HG03442 (cell line): ENCODE results near the gene CFAP61.
"Not testable (repeated sequence)": the region's sequence is repeated elsewhere in the genome, so short reads cannot be mapped to it uniquely, and the experiment has no call there.

Source experiments
- ATAC-seq: cut with Tn5 transposase; IDR thresholded peaks from one replicate; pipeline ENCODE4 v1.9.1; 2021; ENCODE audit warnings: mild to moderate bottlenecking, moderate library complexity; ENCODE audit not compliant: unreplicated experiment

Gene CFAP61

GRCh38 chr20:20089939-20090338 is 37.6 kb downstream of the CFAP61 start:
- ATAC-seq = no peak

GRCh38 chr20:20092827-20093226 is 40.5 kb downstream of the CFAP61 start:
- ATAC-seq = no peak

GRCh38 chr20:20094410-20094809 is 42.1 kb downstream of the CFAP61 start:
- ATAC-seq = no peak

GRCh38 chr20:20095114-20095872 is 43.0 kb downstream of the CFAP61 start:
- ATAC-seq = no peak

GRCh38 chr20:20096421-20096820 is 44.1 kb downstream of the CFAP61 start:
- ATAC-seq = no peak

- ATAC-seq = no peak
These were observed 48.5 kb downstream of the CFAP61 start for GRCh38 chr20:20100881-20101280.

- ATAC-seq = no peak
These were observed 49.8 kb downstream of the CFAP61 start for GRCh38 chr20:20102163-20102562.

GRCh38 chr20:20102716-20103258 is 50.5 kb downstream of the CFAP61 start:
- no peak for ATAC-seq

GRCh38 chr20:20103486-20103885 is 51.2 kb downstream of the CFAP61 start:
- no peak for ATAC-seq

- ATAC-seq = not testable (repeated sequence)
These were observed 70.9 kb downstream of the CFAP61 start for GRCh38 chr20:20123187-20123586.

GRCh38 chr20:20130399-20130798 is 78.1 kb downstream of the CFAP61 start:
- no peak for ATAC-seq

- no peak for ATAC-seq
These were observed 82.7 kb downstream of the CFAP61 start for GRCh38 chr20:20134941-20135575.

- no peak for ATAC-seq
These were observed 84.0 kb downstream of the CFAP61 start for GRCh38 chr20:20136313-20136712.

GRCh38 chr20:20137851-20138250 is 85.5 kb downstream of the CFAP61 start:
- ATAC-seq = no peak

- ATAC-seq = no peak
These were observed 86.2 kb downstream of the CFAP61 start for GRCh38 chr20:20138301-20139064.

- ATAC-seq = no peak
These were observed 87.1 kb downstream of the CFAP61 start for GRCh38 chr20:20139403-20139802.

- no peak for ATAC-seq
These were observed 90.8 kb downstream of the CFAP61 start for GRCh38 chr20:20143165-20143564.

GRCh38 chr20:20143646-20144045 is 91.3 kb downstream of the CFAP61 start:
- ATAC-seq = no peak

GRCh38 chr20:20148779-20149178 is 96.4 kb downstream of the CFAP61 start:
- no peak for ATAC-seq

- no peak for ATAC-seq
These were observed 97.9 kb downstream of the CFAP61 start for GRCh38 chr20:20150241-20150640.

GRCh38 chr20:20160520-20160919 is 108.2 kb downstream of the CFAP61 start:
- ATAC-seq = no peak
